Activated CD4-positive, alpha-beta T cell treated with anti-CD3 and anti-CD28 coated beads for 4 hours (primary cell): ENCODE measurements around the gene SHISAL2B.
"Not testable (repeated sequence)": the region's sequence is repeated elsewhere in the genome, so short reads cannot be mapped to it uniquely, and the experiment has no call there.

Experiments used
- DNase-seq, 2 donors: peaks; one replicate each; pipeline ENCODE4 v3.0.0-alpha.2; 2020

The SHISAL2B gene

DNA sequence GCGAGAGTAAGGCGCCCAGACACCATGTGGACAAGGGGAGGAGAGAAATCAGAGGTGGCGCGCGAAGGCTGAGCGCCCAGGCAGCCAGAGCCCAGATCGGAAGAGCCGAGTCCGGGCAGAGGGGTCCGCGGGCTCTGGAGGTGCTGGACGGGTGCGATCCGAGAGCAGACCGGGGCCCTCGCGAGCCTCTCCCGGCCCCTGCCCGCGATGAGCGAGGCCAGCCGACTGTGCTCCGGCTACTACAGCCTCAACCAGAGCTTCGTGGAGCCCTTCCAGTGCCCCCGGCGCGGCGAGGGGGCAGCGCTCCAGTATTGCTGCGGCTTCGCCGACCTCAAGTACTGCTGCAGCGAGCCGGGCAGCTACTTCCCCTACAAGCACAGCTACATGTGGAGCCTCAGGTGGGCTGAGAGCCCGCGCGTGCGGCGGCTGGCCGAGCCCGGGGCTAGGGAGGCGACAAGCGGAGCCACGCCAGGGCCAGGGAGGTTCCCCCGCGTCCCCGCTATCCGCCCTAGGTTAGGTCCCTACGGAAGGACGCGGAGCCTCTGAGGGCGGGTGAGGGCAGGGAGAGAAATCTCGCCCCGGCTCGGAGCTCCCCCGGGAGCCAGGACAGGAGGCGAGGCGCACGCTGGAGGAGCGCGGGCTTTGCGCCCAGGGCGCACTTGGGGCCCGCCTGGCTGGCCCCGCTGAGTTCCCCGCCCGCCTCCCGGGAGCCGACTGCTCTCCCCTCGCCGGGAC, at the start of gene SHISAL2B:
Gene SHISAL2B, plus strand, starts transcription at position 87 of the 735 bp plus-strand sequence. Its CDS starts 121 bp downstream, at position 208.
- DNase-seq: no peak

DNA sequence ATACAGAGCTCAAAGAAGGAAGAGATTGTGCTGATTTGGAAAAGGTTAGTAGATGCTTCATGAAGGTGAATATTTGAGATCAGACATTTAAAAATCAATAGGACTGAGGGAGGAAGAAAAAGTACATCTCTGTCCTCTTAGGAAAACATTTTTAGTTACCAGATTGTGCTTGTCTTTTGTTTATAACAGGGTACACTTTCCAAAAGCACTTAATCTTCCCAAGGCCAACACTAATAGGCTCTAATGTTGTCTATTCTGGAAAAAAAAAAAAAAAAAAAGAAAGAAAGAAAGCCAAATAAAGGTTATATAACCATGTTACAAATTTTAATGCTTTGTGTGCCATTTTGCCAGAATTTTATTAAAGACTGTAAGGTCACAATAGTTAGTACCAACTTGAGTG, 45.5 kb upstream of the SHISAL2B start:
- DNase-seq: no peak

DNA sequence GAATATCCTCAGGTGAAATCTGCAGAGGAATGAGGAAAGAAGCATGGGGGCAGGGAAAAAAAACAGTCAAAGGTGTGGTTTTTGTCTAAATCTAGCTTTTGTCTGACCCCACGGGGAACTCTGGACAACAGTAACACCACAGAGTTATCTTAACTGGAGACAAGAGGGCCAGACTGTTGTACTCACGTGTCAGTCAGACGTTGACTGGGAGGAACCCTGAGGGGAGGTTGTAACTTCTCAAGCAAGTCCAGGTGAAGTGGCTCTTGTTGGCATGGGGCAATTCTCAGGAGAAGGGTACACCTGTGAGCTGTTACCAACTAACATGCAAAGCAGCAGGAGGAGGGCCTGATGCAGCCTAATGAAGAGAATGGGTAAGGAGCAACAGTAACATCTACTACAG, 44.1 kb upstream of the SHISAL2B start:
- no peak for DNase-seq

DNA sequence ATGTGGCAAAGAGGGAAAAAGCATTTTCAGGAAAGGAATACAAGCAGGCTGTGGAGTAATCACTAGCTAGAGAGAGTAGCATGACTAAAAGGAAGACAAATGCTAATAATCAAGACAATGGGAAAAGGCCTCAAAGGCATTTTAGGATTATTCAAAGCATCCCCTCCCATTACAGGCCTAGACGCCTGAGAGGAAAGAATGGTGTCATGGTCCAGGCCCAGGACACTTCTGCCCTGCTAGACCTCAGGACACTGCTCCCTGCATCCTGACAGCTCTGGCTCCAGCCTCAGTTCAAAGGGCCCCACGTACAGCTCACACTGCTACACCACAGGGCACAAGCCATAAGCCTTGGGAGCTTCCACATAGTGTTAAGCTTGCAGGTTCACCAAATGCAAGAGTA, 40.8 kb upstream of the SHISAL2B start:
- DNase-seq: no peak

DNA sequence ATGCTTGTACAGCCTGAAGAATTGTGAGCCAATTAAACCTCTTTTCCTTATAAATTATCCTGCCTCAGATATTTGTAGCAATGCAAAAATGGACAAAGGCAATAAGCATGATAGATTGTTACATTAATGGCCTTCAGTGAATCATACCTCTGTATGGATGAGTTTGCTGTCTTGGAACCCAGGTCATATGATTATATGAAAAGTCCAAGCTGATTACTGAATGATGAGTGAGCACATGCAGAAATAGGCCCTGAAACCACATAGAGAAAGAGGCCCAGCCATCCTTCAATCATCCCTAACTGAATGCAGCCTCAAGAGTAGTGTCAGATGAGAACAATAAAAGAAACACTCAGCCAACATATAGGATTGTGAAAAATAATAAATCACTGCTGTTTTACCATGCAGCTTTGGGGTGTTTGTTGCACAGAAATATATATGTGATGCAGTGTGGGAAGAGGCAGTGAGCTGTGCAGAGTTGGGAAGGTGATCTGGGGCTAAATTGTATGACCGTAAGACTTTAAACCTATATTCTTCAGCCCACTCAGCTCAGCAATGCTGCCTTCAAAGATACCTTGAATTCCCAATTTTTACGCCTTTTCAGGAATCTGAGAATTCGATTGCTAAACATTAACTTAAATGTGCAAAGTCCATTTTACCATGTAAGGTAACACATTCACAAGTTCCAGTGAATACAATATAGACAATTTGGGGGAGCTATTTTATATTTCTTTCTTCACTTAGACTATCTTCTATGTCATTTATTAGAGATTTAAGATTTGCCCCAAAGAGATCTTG, 36.3 kb upstream of the SHISAL2B start:
- DNase-seq: no peak

DNA sequence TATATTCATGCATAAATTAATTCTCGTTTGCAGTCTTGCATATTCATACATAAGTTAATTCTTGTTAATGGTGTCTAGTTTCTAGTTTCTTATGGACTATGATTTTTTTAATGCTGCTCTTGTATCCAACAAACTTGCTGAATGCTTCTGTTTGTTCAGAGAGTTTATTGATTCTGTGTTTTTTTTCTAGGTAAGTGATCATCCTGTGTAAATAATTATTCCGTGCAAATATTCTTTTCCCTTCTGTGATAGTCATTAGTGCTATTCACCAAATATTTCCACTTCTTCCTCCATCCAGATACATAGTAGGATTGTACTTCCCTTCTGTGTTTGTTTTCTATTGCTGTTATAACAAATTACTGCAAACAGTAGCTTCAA, 35.8 kb upstream of the SHISAL2B start:
- DNase-seq: no peak

DNA sequence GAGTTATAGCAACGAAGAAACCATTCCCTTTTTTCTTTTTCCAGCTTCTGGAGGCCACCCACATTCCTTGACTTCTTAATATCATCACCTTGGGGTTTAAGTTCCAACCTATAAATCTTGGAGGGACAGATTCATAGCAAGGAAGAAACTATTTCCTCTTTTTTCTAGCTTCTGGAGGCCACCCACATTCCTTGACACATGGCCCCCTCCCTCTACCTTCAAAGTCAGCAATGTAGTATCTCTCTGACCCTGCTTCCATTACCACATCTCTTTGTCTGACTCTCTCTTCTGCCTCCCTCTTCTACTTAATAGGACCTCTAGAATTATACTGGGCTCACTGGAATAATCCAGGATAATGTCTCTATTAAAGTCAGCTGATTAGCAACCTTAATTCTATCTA, 34.7 kb upstream of the SHISAL2B start:
- no peak for DNase-seq

DNA sequence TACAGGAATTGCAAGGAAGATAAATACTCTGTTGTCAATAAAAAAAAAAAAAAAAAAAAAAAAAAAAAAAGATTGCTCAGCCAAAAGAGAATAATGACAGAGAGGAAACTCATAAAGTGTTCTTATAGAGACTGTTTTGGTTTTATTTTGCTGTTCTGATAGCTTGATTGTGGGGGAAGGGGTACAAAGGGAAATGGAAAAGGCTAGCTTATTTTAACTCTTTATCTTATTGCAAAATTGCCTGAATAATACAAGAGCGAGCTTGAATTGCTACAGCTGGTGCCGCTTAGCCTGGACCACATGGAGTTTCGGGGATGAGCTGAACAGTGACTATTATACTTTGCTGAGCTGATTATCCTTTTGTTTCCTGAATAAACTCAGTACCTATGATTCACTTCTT, 31.0 kb upstream of the SHISAL2B start:
- no peak for DNase-seq

DNA sequence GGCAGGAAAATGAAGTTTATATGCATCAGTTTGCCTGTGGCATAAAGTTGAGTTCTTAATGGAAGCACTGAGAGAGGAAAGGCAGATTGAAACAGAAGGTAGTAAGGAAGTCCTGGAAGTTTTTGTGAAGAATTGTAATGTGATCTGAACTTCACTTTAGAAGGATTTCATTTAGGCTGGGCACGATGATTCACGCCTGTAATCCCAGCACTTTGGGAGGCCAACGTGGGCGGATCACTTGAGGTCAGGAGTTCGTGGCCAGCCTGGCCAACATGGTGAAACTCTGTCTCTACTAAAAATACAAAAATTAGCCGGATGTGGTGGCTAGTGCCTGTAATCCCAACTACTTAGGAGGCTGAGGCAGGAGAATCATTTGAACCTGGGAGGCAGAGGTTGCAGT, 27.1 kb upstream of the SHISAL2B start:
- not testable (repeated sequence) for DNase-seq

DNA sequence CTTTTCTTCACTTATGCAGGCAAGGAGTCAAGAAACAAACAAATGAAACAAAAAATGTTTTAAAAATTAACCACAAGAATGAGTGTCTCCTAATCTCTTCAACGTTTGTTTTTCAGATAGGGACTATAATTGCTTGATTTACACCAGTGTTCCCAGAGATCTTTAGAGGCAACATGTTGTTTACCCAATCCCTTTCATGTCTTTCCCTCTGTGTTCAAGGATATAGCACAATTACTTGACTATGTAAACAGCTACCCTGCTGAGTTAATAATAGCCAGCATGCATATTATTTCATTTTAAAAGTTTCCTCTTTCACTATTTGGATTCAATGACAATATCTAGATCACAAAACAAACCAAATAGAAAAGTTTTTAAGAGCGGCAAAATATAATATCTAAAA, 25.1 kb upstream of the SHISAL2B start:
- no peak for DNase-seq

DNA sequence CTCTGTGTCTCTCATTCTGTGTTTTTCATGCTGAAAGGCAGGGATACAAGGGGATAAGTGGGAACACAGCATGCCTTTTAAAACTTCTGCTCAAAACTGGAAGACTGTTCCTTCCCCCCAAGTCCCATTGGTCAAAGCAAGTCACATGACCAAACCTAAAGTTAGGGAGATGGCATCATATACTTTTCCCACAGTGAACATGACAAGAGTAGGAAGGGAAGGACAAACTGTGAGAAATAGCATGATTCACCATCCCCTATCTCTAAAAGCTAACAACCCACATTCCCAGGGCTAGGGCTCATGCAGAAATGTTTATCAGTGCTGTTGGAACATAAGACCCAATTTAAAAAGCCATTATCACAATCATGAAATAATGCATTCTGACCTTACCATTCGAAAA, 24.2 kb upstream of the SHISAL2B start:
- DNase-seq: no peak

DNA sequence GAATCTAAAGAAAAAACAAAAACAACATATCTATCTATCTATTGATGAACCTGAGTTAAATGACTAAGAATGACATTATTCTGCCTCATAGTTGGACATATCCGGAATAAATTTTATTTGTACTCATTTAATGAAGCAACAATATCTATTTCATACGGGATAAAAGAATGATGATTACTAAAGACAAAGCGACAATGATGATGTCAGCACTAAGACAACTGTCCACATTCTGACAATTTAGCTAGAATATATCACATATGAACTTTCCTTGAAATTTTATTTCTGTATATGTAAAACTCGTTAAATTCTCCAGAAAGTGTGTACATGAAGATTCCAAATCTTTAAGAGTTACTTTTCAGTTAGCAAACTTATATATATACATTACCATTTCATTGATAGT, 23.2 kb upstream of the SHISAL2B start:
- DNase-seq: no peak

DNA sequence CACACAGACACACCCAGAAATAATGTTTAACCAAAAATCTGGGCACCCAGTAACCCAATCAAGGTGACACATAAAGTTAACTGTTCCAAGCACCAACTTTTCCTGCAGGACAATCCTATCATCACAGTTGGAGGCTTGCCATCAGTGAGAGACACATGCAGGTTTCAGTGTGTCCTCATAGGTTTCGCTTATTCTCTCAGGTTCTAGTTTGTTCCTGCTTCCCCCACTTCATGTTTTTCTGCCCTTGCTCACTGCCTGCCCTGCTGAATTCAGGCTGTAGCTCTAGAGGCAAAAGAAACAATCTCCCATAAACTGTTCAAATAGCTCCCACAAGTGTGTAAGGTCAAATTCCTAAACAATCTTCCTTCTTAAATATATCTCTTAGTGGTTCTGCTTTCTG, 20.0 kb upstream of the SHISAL2B start:
- no peak for DNase-seq

DNA sequence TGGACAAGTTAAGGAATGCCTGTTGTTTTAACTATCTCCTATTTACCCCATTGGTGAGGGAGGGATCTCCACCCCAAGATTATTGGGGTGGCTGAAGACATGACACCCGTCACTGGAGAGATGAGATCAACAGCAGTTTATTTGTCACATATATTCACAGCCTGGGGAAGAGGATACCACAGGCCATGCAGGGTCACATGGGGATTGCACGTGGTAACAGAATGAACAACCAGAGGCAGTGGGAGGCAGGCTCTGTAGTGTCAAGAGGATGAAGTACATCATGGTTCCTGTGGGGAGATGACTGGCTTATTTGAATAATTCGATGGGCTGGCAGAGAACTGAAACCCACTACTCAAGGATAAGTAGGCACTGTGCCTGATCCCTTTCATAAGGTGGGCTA, 18.6 kb upstream of the SHISAL2B start:
- DNase-seq: no peak

DNA sequence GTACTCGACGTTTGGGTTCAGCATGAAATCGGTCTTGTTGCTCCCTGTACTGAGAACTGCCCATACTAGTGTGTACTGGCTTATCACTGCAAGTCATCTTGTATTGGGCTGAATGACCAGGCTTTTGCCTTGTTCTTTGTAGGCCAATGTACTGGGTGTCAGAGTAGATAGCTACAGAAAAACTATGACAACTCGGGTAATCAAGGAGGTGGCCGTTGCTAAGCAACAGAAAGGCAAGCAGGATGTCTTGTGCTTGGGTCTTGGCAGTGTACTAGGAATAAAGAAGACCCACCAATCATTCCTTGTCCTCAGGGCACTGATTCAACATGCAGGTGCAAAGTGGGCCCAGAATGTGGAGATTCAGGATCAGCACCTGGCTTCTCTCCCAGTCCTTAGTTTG, 11.9 kb upstream of the SHISAL2B start:
- DNase-seq: no peak

DNA sequence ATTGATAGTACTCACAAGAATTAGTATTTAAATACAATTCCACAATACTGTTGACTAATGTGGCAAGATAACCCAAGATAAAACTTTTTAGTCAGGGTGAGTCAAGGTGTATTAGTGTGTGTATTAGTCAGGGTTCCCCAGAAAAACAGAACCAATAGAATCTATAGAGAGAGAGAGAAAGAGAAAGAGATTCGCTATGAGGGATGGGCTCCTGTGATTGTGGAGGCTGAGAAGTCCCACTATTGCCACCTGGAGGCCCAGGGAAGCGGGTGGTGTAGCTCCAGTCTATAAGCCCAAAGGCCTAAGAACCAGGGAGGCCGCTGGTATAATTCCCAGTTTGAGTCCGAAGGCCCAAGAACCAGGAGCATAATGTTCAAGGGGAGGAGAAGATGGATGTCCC, 10.0 kb upstream of the SHISAL2B start:
- no peak for DNase-seq

DNA sequence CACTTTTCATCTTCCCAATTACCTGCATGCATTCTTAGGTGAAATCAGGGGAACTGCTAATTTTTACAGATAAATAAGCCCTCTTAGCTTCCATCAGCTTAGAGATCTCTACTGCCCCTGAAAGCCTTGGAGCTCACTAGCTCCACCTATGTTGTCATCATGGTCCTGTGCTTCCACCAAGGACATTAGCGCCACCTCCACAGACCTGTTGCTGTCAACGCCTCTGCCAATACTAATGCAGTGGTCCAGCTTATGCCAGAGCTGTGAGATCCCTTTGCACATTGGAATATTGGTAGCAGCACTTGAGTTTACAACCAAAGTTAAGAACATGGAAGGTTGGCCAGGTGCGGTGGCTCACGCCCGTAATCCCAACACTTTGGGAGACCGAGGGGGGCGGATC, 7.7 kb upstream of the SHISAL2B start:
- DNase-seq: no peak

DNA sequence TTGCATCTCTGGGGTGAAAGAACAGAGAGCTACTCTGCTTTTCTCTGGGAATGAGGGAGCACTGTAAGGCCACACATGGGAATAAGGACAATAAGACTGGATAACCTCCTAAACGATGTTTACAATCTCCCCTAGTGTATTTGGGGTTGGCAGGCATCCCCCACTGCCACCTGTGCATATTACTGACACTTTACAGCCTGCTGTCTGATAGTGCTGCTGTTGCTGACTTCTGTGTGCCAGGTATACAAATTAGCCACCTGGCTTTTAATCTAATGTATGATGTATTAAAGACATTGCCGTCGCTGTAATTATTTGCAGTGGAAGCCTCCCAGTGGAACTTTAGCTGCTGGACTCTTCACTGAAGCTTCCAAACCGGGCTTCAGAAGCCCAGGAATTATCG, 4.4 kb upstream of the SHISAL2B start:
- DNase-seq: no peak

DNA sequence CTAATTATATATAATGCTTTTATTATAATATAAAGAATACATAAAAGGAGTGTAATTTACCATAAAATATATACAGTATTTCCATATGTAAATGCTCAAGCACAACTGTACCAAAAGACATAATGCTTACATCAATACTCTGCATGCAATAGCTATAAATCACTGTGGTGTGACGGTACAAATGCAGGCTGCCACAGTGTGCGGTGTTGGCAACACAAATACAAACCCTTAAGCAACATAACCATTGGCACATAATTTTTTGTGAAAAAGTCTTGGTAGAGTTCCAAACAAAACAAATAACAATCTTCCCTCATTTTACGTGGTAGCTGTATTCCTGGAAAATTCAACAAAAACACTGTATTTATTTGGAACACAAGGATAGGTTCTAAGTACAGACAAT, 1.9 kb upstream of the SHISAL2B start:
- no peak for DNase-seq

DNA sequence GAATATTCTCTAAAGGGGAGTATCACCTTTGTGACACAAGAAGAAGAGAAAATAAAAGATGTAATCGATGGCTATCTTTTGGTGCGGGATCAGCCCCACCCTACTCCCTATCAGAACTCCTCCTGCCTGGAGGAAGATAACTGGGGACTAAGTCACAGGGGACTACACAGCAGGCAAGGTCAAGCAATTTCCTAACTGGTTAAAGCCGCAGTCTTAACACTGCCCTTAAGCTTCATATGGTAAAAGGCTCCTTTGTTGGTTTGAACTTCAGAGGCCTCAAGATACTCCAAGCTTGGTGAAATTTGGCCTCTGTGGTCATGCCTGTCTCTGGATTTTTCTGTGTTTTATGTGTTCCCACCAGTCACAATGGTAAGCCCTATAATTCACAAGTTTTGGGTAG, 1.3 kb upstream of the SHISAL2B start:
- no peak for DNase-seq

DNA sequence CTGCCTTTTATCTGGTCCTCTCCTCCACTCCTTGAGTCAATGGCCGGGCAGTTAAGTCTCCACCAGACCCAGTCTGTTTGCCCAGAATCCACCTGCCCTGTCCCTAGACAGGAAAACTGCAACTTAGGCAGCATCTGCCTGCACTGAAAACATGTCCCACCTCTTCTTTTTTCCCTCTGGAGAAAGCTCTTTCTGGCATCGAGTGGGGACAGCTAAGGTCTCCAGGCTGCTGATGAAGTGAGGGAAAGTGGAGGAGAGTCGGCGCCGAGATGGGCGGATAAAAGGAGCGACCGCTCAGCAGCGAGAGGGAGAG, 243 bp upstream of the SHISAL2B start:
- no peak for DNase-seq

DNA sequence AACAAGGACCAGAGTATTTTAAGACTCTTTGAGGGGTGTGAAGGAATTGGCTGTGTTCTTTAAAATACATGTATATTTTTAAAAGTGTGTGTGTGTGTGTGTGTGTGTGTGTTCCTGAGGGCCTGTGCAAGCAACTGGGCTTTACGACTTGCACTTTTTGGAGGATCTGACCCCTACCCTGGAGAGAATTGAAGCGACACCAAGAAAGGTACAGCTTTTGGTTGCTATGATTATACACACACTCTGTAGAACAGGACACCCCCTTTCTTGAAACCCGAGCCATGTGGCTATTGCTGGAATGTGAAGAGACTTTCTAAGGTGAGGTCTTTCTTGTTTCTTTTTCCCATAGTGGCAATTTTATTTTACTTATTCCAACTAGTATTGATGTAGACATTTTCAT, 988 bp downstream of the SHISAL2B start:
- no peak for DNase-seq

DNA sequence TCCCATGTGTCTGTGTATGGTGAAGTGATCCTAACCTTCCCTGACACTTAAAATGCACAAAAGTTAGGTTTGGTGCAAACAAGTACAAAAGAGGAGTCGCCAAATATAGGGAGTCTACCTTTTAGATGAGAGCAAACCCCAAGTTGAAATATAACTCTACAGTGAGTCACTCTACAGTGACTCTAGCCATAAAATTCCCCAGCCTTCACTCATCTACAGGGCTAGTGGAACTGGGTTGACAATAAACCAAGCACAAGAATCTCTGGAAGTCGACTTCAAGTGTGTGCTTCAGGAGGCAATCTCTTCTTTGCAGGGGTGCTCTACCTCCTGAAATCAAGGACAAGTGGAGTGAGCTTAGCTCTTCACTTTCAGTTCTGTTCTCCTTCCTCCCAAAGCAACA, 3.3 kb downstream of the SHISAL2B start:
- DNase-seq: no peak

DNA sequence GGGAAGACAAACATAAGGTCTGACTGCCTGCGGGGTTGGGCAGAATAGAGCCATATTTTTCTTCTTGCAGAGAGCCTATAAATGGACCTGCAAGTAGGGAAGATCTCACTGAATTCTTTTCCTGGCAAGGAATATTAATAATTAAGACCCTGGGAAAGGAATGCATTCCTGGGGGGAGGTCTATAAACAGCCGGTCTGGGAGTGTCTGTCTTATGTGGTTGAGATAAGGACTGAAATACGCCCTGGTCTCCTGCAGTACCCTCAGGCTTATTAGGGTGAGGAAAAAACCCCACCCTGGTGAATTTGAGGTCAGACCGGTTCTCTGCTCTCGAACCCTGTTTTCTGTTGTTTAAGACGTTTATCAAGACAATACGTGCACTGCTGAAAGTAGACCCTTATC, 6.1 kb downstream of the SHISAL2B start:
- not testable (repeated sequence) for DNase-seq

DNA sequence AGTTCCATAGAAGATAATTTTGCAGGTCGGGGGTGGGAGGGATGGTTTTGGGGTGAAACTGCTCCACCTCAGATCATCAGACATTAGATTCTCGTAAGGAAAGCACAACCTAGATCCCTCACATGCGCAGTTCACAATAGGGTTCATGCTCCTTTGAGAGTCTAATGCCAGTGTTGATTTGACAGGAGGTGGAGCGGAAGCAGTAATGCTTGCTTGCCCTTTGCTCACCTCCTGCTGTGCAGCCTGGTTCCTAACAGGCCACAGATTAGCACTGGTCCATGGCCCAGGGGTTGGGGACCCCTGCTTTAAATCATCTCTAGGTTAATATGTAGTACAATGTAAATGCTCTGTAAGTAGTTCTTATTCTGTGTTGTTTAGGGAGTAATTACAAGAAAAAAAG, 10.5 kb downstream of the SHISAL2B start:
- no peak for DNase-seq
